Measurements from ENCODE around the gene NKD1. TPM values are rescaled to one million over a fixed set of nuclear protein-coding genes. Genes with fewer than 3 reads are reported as not detected.

Gene NKD1
- total RNA-seq, 6 donors from 2014 or later, result 9.9 to 59.7 (median 21.4) TPM

DNA sequence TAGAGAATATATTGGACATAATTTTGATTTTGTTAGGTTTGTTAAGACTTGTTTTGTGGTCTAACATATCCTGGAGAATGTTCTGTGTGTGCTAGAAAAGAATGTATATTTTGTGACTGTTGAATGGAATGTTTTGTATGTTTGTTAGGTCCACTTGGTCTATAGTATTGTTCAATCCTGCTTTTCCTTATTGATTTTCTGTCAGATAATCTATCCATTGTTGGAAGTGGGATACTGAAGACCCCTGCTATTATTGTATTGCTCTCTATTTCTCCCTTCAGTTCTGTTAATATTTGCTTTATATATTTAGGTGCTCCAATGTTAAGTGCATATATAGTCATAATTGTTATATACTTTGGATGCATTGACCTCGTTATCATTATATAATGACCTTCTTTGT lies 33.0 kb upstream of the NKD1 start:
- no peak for DNase-seq
- ATAC-seq (ENCODE audit: low FRiP score in 2 of 2), result no peak
- WGBS, 2 donors, result 96 to 100% methylated on average over 1 of the region's 1 CpG

DNA sequence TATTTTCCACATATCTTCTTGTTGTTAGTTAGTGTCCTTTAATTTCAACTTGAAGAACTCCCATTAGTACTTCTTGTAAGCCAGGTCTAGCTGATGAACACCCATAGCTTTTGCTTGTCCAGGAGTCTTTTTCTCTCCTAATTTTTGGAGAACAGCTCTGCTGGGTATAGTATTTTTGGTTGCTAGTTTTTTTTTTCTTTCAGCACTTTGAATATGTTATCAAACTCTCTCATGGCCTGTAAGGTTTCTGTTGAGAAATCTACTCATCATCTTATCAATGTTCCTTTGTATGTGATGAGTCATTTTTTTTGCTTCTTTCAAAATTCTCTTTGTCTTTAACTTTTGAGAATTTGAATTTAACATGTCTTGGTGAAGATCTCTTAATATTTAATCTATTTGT lies 31.8 kb upstream of the NKD1 start:
- Histone ChIP-seq H3K4me3 (no peak overlapping the region), H3K27ac (no peak overlapping the region), H3K9me3 (peaks cover 8 to 18% (median 15%) of the 10 kb centered on the region in 4 donors), H3K36me3 (no peaks in the 10 kb centered on the region), H3K27me3 (no peaks in the 10 kb centered on the region), H3K4me1 (no peaks in the 10 kb centered on the region)
- TF ChIP-seq POLR2AphosphoS5 (IDR thresholded peaks at IDR 0.05), result no peak
- no peak for TF ChIP-seq POLR2A (IDR thresholded peaks at IDR 0.05)
- TF ChIP-seq EP300 (IDR thresholded peaks at IDR 0.05), result no peak
- no peak for TF ChIP-seq CTCF (IDR thresholded peaks at IDR 0.05)
- ATAC-seq (ENCODE audit: low FRiP score in 2 of 2), result no peak
- DNase-seq, result no peak

More for the DNA sequence above, 33.0 kb upstream of the NKD1 start:
- no peaks in the 10 kb centered on the region for H3K27me3 ChIP-seq
- no peak for TF ChIP-seq POLR2AphosphoS5 (IDR thresholded peaks at IDR 0.05)
- no peak for TF ChIP-seq EP300 (IDR thresholded peaks at IDR 0.05)
- no peak for TF ChIP-seq POLR2A (IDR thresholded peaks at IDR 0.05)
- TF ChIP-seq CTCF (IDR thresholded peaks at IDR 0.05), result no peak
- H3K9me3 ChIP-seq, result peaks cover 8 to 18% (median 15%) of the 10 kb centered on the region in 4 donors
- no peak overlapping the region for H3K4me3 ChIP-seq
- no peak overlapping the region for H3K27ac ChIP-seq
- no peaks in the 10 kb centered on the region for H3K4me1 ChIP-seq
- H3K36me3 ChIP-seq, result no peaks in the 10 kb centered on the region

- WGBS, 2 donors, result 96 to 100% methylated on average over 1 of the region's 1 CpG
- ATAC-seq (ENCODE audit: low FRiP score in 2 of 2), result no peak
- Histone ChIP-seq H3K27ac (no peak overlapping the region), H3K4me3 (no peak overlapping the region), H3K36me3 (no peaks in the 10 kb centered on the region), H3K27me3 (no peaks in the 10 kb centered on the region), H3K9me3 (peaks cover 8 to 18% (median 15%) of the 10 kb centered on the region in 4 donors), H3K4me1 (no peaks in the 10 kb centered on the region)
- TF ChIP-seq EP300 (IDR thresholded peaks at IDR 0.05) (no peak), CTCF (IDR thresholded peaks at IDR 0.05) (no peak)
- DNase-seq, result no peak
These were observed 31.3 kb upstream of the NKD1 start for GRCh38 chr16:50516890-50517289.

GRCh38 chr16:50517450-50518252 lies 30.5 kb upstream of the NKD1 start:
- no peaks in the 10 kb centered on the region for H3K4me1 ChIP-seq
- H3K36me3 ChIP-seq, result no peaks in the 10 kb centered on the region
- no peak overlapping the region for H3K27ac ChIP-seq
- 70 to 100% methylated on average over 1 to 2 of the region's 2 CpGs for WGBS, 2 donors
- peaks cover 8 to 18% (median 15%) of the 10 kb centered on the region in 4 donors for H3K9me3 ChIP-seq
- H3K27me3 ChIP-seq, result no peaks in the 10 kb centered on the region
- no peak overlapping the region for H3K4me3 ChIP-seq
- ATAC-seq (ENCODE audit: low FRiP score in 2 of 2), result no peak
- DNase-seq, result no peak
- TF ChIP-seq EP300 (IDR thresholded peaks at IDR 0.05) (no peak), POLR2AphosphoS5 (IDR thresholded peaks at IDR 0.05) (no peak), POLR2A (IDR thresholded peaks at IDR 0.05) (no peak), CTCF (IDR thresholded peaks at IDR 0.05) (no peak)

GRCh38 chr16:50519001-50519400 lies 29.2 kb upstream of the NKD1 start:
- H3K9me3 ChIP-seq, result peaks cover 8 to 18% (median 15%) of the 10 kb centered on the region in 4 donors
- no peaks in the 10 kb centered on the region for H3K36me3 ChIP-seq
- no peaks in the 10 kb centered on the region for H3K27me3 ChIP-seq
- TF ChIP-seq CTCF (IDR thresholded peaks at IDR 0.05) (no peak), POLR2A (IDR thresholded peaks at IDR 0.05) (no peak), EP300 (IDR thresholded peaks at IDR 0.05) (no peak), POLR2AphosphoS5 (IDR thresholded peaks at IDR 0.05) (no peak)
- no peaks in the 10 kb centered on the region for H3K4me1 ChIP-seq
- 76 to 81% methylated on average over 5 of the region's 5 CpGs for WGBS, 2 donors
- no peak for DNase-seq
- H3K27ac ChIP-seq, result no peak overlapping the region
- H3K4me3 ChIP-seq, result no peak overlapping the region
- no peak for ATAC-seq (ENCODE audit: low FRiP score in 2 of 2)
